Skeletal muscle satellite cell (primary cell): ENCODE data around the gene FGF8.

Experiments used
- H3K27me3 ChIP-seq: 2 replicates; pipeline ENCODE4 v1.7.0; 2013; ENCODE audit warnings: low read length; ENCODE audit not compliant: control insufficient read depth, insufficient read depth
- H3K36me3 ChIP-seq: 2 replicates; pipeline ENCODE4 v1.7.0; 2013; ENCODE audit warnings: mild to moderate bottlenecking, control low read depth, low read length; ENCODE audit not compliant: insufficient read depth
- H3K4me1 ChIP-seq: 2 replicates; pipeline ENCODE4 v1.7.0; 2013; ENCODE audit warnings: low read length; ENCODE audit not compliant: control insufficient read depth, insufficient read depth
- H3K4me2 ChIP-seq: 2 replicates; pipeline ENCODE4 v1.7.0; 2013; ENCODE audit warnings: mild to moderate bottlenecking, low read length
- H3K4me3 ChIP-seq: 2 replicates; pipeline ENCODE4 v1.7.0; 2013; ENCODE audit warnings: low read length
- H3K9ac ChIP-seq: 2 replicates; pipeline ENCODE4 v1.7.0; 2013; ENCODE audit warnings: mild to moderate bottlenecking, low read depth, low read length, moderate library complexity
- H3K9me3 ChIP-seq: replicated peaks from 2 replicates; pipeline ENCODE4 v1.7.0; 2013; ENCODE audit warnings: mild to moderate bottlenecking, control low read depth, low read length

The FGF8 gene

GRCh38 chr10:101780818-101781654 lies 5.1 kb upstream of the FGF8 start:
- Histone ChIP-seq H3K9me3 (no peaks in the 10 kb centered on the region), H3K9ac (no peak overlapping the region), H3K36me3 (peaks cover 22% of the 10 kb centered on the region), H3K4me3 (no peak overlapping the region), H3K27me3 (peaks cover 6% of the 10 kb centered on the region), H3K4me2 (peak overlapping the region; percentile 91), H3K4me1 (peaks cover 41% of the 10 kb centered on the region)

- H3K9me3 ChIP-seq, result no peaks in the 10 kb centered on the region
- peaks cover 16% of the 10 kb centered on the region for H3K36me3 ChIP-seq
- H3K4me3 ChIP-seq, result peak overlapping the region; percentile 55
- H3K4me2 ChIP-seq, result peak overlapping the region; percentile 83
- peaks cover 9% of the 10 kb centered on the region for H3K27me3 ChIP-seq
- peak overlapping the region; percentile 44 for H3K9ac ChIP-seq
- peaks cover 41% of the 10 kb centered on the region for H3K4me1 ChIP-seq
These were observed 4.4 kb upstream of the FGF8 start for GRCh38 chr10:101780187-101780817.

GRCh38 chr10:101779544-101780186 lies 3.8 kb upstream of the FGF8 start:
- peaks cover 40% of the 10 kb centered on the region for H3K4me1 ChIP-seq
- H3K9me3 ChIP-seq, result no peaks in the 10 kb centered on the region
- peaks cover 9% of the 10 kb centered on the region for H3K36me3 ChIP-seq
- peak overlapping the region; percentile 83 for H3K4me2 ChIP-seq
- peaks cover 15% of the 10 kb centered on the region for H3K27me3 ChIP-seq
- H3K4me3 ChIP-seq, result peak overlapping the region; percentile 55
- H3K9ac ChIP-seq, result peak overlapping the region; percentile 44

- Histone ChIP-seq H3K27me3 (peaks cover 22% of the 10 kb centered on the region), H3K4me1 (peaks cover 33% of the 10 kb centered on the region)
These were observed 3.0 kb upstream of the FGF8 start for GRCh38 chr10:101778781-101779543.

GRCh38 chr10:101778151-101778780 lies 2.4 kb upstream of the FGF8 start:
- H3K36me3 ChIP-seq, result no peaks in the 10 kb centered on the region
- H3K4me1 ChIP-seq, result peaks cover 27% of the 10 kb centered on the region
- peaks cover 28% of the 10 kb centered on the region for H3K27me3 ChIP-seq
- H3K9ac ChIP-seq, result no peak overlapping the region
- no peaks in the 10 kb centered on the region for H3K9me3 ChIP-seq
- no peak overlapping the region for H3K4me2 ChIP-seq
- H3K4me3 ChIP-seq, result no peak overlapping the region

More at GRCh38 chr10:101778781-101779543, 3.0 kb upstream of the FGF8 start:
- H3K9ac ChIP-seq, result no peak overlapping the region
- no peak overlapping the region for H3K4me2 ChIP-seq
- no peak overlapping the region for H3K4me3 ChIP-seq
- H3K36me3 ChIP-seq, result peaks cover 2% of the 10 kb centered on the region
- H3K9me3 ChIP-seq, result no peaks in the 10 kb centered on the region

GRCh38 chr10:101777619-101778145 lies 1.8 kb upstream of the FGF8 start:
- H3K9ac ChIP-seq, result no peak overlapping the region
- no peaks in the 10 kb centered on the region for H3K9me3 ChIP-seq
- H3K4me1 ChIP-seq, result peaks cover 27% of the 10 kb centered on the region
- no peak overlapping the region for H3K4me3 ChIP-seq
- no peaks in the 10 kb centered on the region for H3K36me3 ChIP-seq
- H3K27me3 ChIP-seq, result peaks cover 34% of the 10 kb centered on the region
- H3K4me2 ChIP-seq, result no peak overlapping the region

- Histone ChIP-seq H3K9ac (no peak overlapping the region), H3K9me3 (no peaks in the 10 kb centered on the region), H3K36me3 (no peaks in the 10 kb centered on the region), H3K4me1 (peaks cover 15% of the 10 kb centered on the region), H3K4me2 (no peak overlapping the region), H3K27me3 (peaks cover 45% of the 10 kb centered on the region), H3K4me3 (no peak overlapping the region)
These were observed 375 bp upstream of the FGF8 start for GRCh38 chr10:101776161-101776817.

GRCh38 chr10:101774589-101775272 lies 1.2 kb downstream of the FGF8 start:
- Histone ChIP-seq H3K4me2 (no peak overlapping the region), H3K9ac (no peak overlapping the region), H3K4me3 (no peak overlapping the region), H3K9me3 (no peaks in the 10 kb centered on the region), H3K36me3 (no peaks in the 10 kb centered on the region), H3K4me1 (peaks cover 2% of the 10 kb centered on the region), H3K27me3 (peaks cover 47% of the 10 kb centered on the region)

GRCh38 chr10:101773923-101774588 lies 1.9 kb downstream of the FGF8 start:
- H3K9me3 ChIP-seq, result no peaks in the 10 kb centered on the region
- H3K9ac ChIP-seq, result no peak overlapping the region
- no peaks in the 10 kb centered on the region for H3K4me1 ChIP-seq
- no peaks in the 10 kb centered on the region for H3K36me3 ChIP-seq
- no peak overlapping the region for H3K4me2 ChIP-seq
- H3K4me3 ChIP-seq, result no peak overlapping the region
- peaks cover 51% of the 10 kb centered on the region for H3K27me3 ChIP-seq
